ENCODE results near the gene IQGAP3.

The IQGAP3 gene

DNA sequence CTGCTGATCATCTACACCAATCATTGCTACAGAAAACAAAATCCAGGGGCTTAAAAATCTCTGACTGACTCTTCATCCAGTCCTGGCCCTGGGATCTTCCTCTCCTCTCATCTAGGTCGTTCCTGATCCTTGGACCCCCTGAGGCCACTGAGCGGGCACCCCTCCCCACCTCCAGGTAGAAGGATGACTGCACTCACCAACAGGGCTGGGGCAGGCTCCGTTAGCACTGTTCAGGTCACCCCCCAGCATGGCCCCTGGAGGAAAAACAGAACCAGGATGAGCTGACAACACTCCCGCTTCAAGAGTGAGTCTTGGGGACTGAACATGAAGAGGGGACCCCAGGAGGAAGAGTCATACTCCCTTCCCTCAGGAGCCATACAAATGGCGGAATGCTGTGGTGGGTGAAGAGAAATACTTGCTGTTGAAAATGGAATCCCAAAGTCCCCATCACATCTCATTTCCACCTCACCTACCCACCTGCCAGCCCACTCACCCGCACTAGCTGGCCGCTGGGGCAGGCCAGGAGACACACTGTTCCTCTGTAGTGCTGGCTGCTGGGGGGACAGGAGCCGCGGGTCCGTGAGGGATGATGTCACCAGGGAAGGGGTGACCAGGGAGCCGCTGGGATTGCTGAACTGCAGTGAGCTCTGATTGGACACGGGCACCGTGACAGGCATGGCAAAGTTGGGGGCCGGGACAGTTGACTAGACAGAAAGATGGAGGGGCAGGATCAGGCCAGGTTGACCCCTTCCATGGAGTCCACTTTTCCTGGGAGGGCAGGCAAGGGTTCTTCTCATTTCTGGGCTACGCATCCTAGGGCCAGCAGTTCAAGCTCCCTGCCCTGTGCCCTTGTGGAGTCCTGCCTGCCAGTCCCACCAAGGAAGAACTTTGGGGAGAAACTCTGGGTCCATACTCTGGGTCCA is 93.0 kb downstream of the IQGAP3 start:
- DNase-seq = no peak

DNA sequence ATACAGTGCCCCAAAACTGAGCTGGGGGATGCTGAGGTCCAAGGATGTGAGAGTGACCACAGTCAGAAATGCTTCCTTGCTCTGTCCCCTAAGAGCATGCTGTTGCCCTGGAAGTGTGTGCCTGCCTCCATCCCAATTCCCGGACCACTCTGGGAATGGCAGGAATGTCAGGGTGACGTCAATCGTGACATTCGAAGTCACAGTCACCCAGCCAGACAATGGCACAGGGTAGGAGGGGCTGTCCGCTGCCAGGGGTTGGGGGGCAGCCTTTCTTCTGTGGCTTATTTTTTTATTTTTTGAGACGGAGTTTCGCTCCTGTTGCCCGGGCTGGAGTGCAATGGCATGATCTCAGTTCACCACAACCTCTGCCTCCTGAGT is 94.1 kb downstream of the IQGAP3 start:
- no peak for DNase-seq

DNA sequence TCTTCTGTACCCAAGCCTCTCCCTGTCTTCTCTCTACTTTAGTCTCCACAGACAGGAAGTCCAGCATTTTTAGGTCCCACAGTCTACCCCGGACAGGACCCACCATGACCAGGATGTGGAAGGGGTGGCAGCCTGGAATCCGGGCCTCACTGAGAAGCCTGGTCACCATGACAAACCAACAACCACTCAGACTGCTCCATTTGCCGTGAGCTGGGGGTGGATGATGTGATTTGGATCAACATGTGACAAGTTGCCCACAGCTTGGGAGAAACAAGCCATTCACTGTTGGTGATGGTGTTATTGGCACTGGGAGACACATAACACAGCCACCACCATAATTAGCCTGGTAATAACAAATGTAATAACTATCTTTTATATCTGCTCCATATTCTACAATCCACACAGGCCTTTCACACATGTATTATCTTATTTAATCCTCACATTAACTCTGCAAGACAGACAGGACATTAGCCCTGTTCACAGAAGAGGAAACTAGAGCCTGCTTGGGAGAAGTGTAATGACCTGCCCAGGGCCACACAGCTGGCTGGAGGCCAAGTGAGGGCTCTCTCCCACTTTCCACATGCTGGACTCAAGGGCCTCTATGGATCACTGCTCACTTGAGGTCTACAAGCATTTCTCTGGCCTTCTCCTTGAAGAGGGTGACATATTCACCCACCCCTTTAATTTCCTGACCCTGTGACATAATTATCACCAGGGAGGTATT is 94.7 kb downstream of the IQGAP3 start:
- DNase-seq = no peak

DNA sequence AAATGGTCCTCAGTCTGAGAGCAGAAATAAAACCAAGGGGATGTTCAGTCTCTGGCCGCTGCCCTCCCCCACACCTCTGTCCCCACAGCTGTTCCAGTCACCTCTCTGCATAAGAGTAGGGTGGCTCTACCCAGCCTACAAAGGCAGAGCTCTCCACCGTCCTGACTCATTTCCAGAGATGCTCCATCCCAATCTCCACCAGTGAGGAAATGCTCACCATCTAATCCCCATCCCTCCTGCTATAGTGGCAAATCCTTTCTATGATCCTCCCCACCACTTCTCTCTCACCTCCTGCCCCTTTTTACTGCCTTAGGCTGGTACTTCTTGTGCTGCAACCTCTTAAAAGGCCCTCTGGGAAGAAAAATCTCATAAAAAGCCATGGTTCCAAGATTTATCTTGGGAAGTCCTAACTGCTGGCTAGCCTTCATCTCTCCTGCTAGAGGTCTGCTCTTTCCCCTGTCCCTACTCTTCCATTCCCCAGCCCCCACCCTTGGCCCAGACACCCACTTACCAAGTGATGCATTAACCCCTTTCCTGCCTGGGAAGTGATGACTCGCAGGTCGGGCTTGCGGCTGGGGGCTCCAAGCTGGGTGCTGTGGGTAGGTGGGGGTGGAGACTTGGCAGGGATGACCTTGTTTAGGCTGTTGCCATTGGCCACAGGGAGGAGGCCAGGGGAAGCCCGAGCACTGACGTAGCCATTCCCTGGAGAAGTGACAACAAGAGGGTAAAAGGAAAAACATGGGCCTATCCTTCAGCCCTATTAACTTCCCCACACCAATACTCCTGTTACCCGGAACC is 95.7 kb downstream of the IQGAP3 start:
- DNase-seq = no peak

GRCh38 chr1:156475568-156476500 is 96.5 kb downstream of the IQGAP3 start:
- peak; percentile 64 to 71 for DNase-seq
